Sigmoid colon (tissue), 3 donors: Measurements from ENCODE around the gene TINCR.

Source experiments
- POLR2A ChIP-seq, 2 donors: fragments of 450-650 bp; IDR thresholded peaks; one replicate each; pipeline ENCODE4 v1.6.1; 2016; ENCODE audit warnings: antibody characterized with exemption in 2 of 2, mild to moderate bottlenecking in 2 of 2, moderate library complexity in 2 of 2
- TF ChIP-seq, protein P1 (sequence below), 4 experiments: fragments of 450-650 bp in 3 of 4; fragments of 200-600 bp in 1 of 4; IDR thresholded peaks; one replicate each; pipeline ENCODE4 v1.5.1; 2016 to 2019; ENCODE audit warnings: antibody characterized with exemption in 4 of 4, mild to moderate bottlenecking in 3 of 4, moderate library complexity in 2 of 4

DNA sequence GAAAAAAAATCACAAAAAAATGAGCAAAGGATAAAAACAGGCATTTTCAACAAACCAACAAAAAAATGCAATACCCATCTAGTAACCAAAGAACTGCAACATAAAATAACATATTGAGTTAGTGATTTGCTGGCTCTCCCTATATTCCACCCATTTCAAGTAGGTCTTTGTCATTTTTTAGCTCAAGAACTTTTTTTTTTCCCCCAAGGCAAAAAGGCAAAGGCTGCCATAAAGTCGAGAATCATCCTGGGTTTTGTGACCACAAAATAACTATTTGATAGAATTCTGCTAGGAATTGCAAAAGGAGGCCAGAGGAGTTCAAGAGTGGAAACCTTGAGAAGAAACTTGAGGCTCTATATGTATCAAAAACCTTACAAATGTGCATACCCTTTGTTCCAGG lies 49.3 kb upstream of the TINCR start:
- TF ChIP-seq POLR2A (IDR thresholded peaks at IDR 0.05), result no peak
- TF ChIP-seq, protein P1, sequence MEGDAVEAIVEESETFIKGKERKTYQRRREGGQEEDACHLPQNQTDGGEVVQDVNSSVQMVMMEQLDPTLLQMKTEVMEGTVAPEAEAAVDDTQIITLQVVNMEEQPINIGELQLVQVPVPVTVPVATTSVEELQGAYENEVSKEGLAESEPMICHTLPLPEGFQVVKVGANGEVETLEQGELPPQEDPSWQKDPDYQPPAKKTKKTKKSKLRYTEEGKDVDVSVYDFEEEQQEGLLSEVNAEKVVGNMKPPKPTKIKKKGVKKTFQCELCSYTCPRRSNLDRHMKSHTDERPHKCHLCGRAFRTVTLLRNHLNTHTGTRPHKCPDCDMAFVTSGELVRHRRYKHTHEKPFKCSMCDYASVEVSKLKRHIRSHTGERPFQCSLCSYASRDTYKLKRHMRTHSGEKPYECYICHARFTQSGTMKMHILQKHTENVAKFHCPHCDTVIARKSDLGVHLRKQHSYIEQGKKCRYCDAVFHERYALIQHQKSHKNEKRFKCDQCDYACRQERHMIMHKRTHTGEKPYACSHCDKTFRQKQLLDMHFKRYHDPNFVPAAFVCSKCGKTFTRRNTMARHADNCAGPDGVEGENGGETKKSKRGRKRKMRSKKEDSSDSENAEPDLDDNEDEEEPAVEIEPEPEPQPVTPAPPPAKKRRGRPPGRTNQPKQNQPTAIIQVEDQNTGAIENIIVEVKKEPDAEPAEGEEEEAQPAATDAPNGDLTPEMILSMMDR (IDR thresholded peaks at IDR 0.05), result no peak
